M059J (cell line): ENCODE results near the gene CNOT4. TPM values are rescaled to one million over a fixed set of nuclear protein-coding genes. Genes with fewer than 3 reads are reported as not detected.
"Not testable (repeated sequence)": the region's sequence is repeated elsewhere in the genome, so short reads cannot be mapped to it uniquely, and the experiment has no call there.

Experiments
- DNase-seq: peaks from one replicate; pipeline ENCODE4 v3.0.0-alpha.2; 2012; ENCODE audit warnings: low read depth
- total RNA-seq: library from RNA; depleted of rRNA; stranded (reverse); fragments of >200 nt; shearing (Covaris generic); gene quantifications from 2 replicates; pipeline ENCODE4 v1.2.3, GENCODE V29; 2014

Gene CNOT4
- total RNA-seq, 1 experiment from 2014 or later, result 15.0 TPM

DNA sequence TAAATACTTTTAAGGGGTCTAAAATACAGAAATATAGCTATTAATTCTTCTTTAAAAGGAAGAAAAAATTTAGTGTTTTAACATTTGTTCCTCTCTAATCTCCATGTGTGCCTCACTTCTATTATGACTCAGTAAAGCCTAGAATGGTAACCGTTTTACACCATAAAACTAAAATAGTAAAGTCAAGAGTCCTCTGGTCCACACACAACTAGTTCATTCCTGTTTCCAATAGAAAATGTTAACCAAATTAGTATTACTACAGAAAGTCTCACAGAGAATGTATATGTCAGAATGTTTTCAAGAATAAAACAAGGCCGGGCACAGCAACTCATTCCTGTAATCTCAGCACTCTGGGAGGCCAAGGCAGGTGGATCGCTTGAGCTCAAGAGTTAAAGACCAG, 55.8 kb downstream of the CNOT4 start:
- DNase-seq, result no peak

DNA sequence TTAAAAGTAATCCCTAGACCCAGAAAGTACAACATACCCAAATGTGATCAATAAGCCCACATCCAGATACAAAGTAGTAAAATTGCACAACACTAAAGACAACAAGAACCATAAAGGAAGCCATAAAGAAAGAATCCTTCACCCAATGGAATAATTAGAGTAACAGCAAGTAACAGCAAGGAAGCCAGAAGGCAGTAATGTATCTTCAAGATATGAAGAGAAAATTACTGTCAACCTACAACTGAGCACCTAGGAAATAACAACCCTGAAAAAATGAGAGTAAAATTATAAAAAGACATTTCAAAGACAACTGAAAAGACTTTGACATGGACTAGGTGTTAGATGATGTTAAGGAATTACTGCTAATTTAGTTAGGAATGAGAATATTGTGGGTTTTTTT, 60.5 kb downstream of the CNOT4 start:
- DNase-seq, result no peak

DNA sequence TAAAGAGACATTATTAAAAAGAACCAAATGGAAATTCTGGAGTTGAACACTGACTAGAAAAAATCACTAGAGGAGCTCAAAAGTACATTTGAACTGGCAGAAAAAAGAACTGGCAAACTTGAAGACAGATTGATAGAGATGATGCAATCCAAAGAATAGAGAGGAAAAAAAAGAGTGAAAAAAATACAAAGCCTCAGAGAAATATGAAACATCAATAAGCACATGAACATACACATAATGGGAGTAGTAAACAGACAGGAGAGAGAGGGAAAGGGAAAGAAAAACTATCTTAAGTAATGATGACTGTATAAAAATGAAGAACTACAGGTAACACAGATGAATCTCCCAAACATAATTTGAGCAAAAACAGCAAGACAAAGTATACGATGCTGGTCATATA, 61.1 kb downstream of the CNOT4 start:
- DNase-seq, result no peak

DNA sequence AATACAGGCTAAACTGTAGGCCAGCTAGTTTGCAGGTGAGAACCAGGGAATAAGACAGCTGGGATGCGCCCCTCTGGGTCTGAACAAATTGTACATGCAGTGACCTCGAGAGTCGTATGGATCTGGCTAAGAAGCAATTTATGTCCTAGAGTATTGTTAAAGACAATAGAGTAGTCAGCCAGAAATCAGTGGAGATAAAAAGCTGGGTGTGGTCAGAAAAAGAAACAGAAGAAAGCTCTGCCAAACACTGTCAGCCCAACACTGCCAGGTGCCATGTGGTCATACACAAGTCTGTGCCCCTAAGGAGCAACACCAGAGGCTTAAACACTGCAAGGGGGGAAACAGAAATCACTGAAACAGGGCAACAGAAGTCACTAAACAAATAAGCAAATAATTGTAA, 62.2 kb downstream of the CNOT4 start:
- DNase-seq, result no peak

DNA sequence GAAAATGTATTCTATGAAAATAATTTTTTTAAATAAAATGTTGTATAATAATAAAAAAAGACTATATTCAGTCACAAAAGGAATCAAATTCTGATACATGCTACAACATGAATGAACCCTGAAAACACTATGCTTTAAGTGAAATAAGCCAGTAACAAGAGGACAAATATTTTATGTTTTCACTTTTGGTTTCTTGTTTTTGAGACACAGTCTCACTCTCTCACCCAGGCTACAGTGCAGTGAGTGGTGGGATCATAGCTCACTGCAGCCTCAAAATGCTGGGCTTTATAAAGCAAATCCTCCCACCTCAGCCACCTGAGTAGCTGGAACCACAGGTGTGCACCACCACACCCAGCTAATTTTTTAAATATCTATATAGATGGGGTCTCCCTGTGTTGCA, 64.2 kb downstream of the CNOT4 start:
- DNase-seq, result no peak

DNA sequence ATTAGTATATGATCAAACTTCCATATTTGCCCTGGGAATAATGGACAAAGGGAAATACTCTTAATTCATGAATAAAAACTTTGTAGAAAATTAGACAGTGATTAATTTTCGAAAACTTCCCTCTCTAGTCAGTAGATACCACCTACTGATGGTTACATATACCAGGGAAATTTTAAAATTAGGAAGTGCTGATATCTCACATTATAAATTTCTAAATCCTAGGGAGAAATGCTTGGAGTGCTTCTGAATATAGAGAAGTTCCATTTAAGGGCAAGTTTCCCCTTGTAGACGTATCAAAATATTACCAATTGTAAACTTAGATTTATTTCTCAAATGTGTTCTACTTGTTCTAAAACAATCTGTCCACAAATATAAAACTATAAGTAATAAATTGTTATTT, 64.6 kb downstream of the CNOT4 start:
- not testable (repeated sequence) for DNase-seq

- DNase-seq, result peak; percentile 76
These were observed 68.1 kb downstream of the CNOT4 start for GRCh38 chr7:135441791-135442190.

DNA sequence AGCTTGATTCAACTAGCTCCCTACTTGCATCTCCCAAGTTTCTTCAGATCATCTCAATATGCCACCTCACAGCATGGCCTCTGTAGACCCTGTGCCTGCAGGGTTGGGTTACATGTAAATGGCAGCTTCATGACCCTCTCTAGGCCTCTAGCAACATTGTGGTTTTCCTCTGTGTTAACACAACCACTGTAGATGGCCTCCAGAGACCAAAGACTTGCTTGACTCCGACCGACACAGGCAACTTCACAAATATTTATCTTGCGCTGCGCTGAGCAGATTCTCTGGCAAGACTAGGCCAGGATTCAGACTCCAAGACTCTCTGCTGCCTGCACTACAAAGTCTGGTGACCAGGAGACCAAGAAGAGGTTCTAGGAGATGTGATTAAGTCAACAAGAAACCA, 75.9 kb downstream of the CNOT4 start:
- no peak for DNase-seq

GRCh38 chr7:135430626-135431025, 79.3 kb downstream of the CNOT4 start:
- peak; percentile 5 for DNase-seq

DNA sequence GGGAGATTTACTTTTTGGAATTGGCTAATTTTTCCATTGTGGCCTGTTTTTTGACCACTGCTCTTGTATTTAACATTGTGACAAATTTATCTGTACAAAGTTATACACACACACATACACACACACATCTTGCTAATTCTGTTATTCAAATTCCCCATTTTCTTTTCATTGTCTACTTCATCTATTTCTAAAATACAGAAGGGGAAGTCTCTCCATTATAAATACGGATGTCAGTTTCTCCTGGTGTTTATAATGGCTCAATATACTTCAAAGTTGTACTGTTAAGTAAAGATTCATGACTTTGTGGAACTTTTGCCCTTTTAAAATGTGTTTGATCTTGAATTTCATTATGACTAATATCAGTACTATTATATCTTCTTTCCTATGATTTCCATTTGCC, 81.0 kb downstream of the CNOT4 start:
- no peak for DNase-seq

GRCh38 chr7:135428011-135428410, 81.9 kb downstream of the CNOT4 start:
- DNase-seq, result no peak

GRCh38 chr7:135427166-135427565, 82.7 kb downstream of the CNOT4 start:
- DNase-seq, result no peak

GRCh38 chr7:135425036-135425435, 84.9 kb downstream of the CNOT4 start:
- no peak for DNase-seq

DNA sequence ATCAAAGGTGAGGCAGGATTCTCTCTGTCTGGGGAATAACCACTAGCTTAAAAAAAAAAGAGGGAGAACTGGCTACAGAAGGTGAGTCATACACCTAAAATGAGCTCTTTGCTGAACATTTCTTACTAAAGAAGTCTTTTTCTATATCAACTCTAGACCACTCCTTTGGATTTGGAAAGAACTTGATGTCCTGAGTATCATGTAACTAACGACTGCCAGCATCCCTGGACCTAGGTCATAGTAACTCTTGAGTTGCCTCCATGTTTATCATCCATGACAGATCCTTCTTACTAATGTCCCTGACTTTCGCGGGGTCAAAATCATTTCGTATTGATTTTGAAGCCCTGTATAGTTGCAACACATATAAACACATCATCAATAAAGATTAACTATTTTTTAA, 89.1 kb downstream of the CNOT4 start:
- peak; percentile 20 for DNase-seq

DNA sequence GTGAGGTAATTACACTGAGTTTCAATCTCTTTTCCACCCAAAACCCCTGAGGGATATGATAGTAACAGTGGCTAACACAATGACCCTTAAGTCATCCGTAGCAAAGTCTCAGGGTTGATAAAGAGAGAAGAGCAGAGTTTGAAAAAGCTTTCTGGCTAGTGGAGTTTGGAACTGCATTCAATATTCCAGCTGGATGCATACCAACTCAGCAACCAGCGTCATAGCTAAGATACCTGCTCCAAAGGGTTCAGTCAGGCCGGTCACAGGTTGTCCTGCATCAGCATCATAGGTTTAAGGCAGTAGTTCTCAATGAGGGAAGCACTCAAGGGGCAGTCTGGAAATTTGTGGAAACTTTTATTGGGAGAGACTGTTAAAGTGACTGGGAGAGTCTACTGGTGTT, 93.5 kb downstream of the CNOT4 start:
- no peak for DNase-seq

DNA sequence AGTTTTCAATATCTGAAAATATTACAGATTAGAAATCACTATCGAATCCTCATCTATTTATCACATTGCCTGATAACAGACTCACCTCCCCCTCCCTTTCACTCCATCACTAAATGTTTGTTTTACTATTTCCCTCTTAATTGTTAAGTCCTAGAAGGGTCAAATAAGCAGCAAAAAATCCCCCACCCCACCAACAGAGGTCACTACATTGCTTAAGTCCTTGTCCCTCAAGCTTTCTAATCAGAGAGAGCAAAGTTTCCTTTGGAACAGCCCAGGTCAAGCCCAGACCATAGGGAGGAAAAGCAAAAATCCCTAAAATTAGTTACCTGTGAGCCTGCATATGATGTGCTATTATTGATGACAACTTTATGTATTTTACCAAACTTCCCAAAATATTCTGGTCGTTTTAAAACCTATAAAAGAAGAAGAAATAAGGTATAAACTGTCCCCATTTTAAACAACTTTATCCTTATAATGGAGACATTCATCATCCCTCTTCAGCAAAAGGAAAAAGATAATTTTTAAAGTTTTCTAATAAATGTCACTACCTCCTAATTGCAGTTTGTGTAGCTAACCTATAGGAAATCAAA, 95.0 kb downstream of the CNOT4 start:
- peak; percentile 65 for DNase-seq

DNA sequence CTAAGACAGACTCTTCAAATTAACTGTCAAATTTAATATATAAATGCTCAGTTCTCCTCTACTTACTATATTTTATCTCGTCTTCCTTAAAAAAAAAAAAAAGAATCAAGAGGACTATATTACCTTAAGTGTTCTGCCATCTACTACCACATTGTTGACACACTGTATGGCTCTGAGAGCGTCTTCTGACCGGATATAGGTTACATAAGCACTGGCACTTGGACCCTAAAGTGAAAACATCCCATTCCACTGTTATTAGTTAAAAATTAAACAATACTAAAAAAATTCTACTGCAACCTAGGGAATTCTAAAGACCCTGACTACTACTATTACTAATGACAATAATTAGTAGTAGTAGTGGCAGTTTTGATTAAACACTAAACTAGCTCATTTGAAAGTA, 95.7 kb downstream of the CNOT4 start:
- DNase-seq, result no peak

GRCh38 chr7:135411098-135411497, 98.8 kb downstream of the CNOT4 start:
- DNase-seq, result no peak

DNA sequence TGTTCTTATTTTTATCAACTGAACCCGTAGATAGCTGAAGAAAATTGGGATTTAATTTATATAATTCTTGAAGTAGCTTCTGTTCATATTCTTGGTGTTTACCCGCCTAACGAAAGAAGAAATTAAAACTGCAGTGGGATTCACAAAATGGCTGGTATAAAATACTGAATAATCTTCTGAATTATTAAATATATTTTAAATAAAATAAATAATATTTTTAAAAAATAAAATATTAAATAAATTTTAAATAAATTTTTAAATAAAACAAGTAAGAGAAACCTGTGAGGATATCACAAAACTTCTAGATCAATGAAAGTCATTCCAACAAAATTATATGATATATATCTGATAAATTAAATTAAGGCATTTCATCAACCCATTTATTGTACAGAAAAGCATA, 99.4 kb downstream of the CNOT4 start:
- DNase-seq, result no peak

DNA sequence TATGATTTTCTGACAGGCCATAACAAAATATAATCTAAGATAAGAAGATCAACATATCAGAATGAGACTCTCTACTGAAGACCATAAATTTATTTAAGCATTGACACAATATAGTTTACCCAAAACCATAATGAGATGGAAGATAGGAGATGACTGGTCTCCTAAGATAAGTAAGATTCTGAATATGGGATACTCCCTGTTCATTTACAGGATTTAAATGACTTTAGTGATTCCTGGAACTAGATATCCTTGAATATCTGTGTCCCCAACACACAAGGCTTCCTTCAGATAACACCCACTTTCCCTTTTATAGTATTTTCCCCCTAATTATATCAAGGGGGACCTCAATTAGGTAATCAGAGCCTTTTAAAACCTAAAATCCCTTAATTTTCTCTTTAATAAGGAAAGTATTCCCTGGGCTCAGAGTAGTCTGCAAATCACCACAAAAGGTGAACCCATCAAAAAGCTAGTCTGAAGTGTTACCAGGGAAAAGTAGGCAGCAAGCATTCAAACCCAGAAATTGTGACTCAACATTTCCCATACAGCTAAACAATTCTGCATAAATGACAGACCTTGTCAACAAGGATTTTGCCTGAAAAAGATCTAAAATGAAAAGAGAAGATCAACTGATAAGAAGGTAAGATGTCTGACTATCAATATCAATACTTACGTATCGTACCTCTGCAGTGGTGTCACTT, 99.9 kb downstream of the CNOT4 start:
- no peak for DNase-seq

- no peak for DNase-seq
These were observed 102.0 kb downstream of the CNOT4 start for GRCh38 chr7:135407884-135408283.

DNA sequence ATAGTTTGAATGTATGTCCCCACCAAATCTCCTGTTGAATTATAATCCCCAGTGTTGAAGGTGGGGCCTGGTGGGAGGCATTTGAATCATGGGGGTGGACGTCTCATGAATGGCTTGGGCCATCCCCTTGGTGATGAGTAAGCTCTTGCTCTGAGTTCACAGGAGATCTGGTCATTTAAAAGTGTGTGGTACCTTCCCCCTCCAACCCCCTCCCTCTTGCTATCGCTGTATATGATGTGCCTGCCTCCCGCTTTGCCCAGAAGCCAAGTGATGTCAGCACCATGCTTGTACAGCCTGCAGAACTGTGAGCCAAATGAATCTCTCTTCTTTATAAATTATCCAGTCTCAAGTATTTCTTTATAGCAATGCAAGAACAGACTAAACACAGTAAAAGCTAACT, 103.0 kb downstream of the CNOT4 start:
- no peak for DNase-seq

GRCh38 chr7:135405969-135406368, 103.9 kb downstream of the CNOT4 start:
- no peak for DNase-seq

DNA sequence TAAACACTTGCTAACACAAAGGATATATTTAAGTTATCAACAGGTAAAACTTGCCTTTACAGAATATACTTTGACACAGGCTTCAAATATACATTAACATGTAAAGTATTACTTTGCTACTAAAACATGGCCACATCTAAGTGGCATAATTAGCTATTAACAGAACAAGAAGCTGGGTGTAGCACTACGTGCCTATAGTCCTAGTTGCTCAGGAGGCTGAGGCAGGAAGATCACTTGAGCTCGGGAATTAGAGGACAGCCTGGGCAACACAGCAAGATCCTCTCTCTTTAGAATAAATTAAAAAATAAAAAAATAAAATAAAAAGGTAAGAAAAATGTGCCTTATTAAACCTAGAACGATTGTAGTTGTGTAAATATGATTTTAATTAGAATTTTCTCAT, 106.6 kb downstream of the CNOT4 start:
- DNase-seq, result no peak
